Mesothelial cell of epicardium (in vitro differentiated cells): ENCODE measurements around the gene KREMEN2. TPM values are rescaled to one million over a fixed set of nuclear protein-coding genes. Genes with fewer than 3 reads are reported as not detected.

Source experiments
- DNase-seq, 2 experiments: peaks; one replicate each; pipeline ENCODE4 v3.0.0; 2021; ENCODE audit warnings: low spot score in 2 of 2; ENCODE audit not compliant: unreplicated experiment in 2 of 2
- H3K27ac Mint-ChIP-seq: 2 replicates; pipeline ENCODE4 v1.8.0; 2021; ENCODE audit warnings: mixed read lengths
- H3K27me3 Mint-ChIP-seq: 2 replicates; pipeline ENCODE4 v1.8.0; 2021; ENCODE audit warnings: low read depth, mixed read lengths
- H3K36me3 Mint-ChIP-seq: 2 replicates; pipeline ENCODE4 v1.8.0; 2021; ENCODE audit warnings: mixed read lengths
- H3K4me1 Mint-ChIP-seq: 2 replicates; pipeline ENCODE4 v1.8.0; 2021; ENCODE audit warnings: mixed read lengths
- H3K4me3 Mint-ChIP-seq: 2 replicates; pipeline ENCODE4 v1.8.0; 2021; ENCODE audit warnings: mild to moderate bottlenecking, moderate library complexity, mixed read lengths
- H3K9me3 Mint-ChIP-seq: 2 replicates; pipeline ENCODE4 v1.8.0; 2021; ENCODE audit warnings: mixed read lengths
- total RNA-seq: library from RNA; stranded (reverse); gene quantifications from 3 replicates; pipeline ENCODE4 v1.2.1, GENCODE V29; 2021
- TF ChIP-seq, protein P1 (sequence below): fragments of 200-600 bp; sonication (generic); IDR thresholded peaks from one replicate; pipeline ENCODE4 v1.5.0; 2021; ENCODE audit warnings: antibody characterized with exemption; ENCODE audit not compliant: unreplicated experiment

KREMEN2 gene
- total RNA-seq, 1 donor from 2014 or later = 29.1 TPM

DNA sequence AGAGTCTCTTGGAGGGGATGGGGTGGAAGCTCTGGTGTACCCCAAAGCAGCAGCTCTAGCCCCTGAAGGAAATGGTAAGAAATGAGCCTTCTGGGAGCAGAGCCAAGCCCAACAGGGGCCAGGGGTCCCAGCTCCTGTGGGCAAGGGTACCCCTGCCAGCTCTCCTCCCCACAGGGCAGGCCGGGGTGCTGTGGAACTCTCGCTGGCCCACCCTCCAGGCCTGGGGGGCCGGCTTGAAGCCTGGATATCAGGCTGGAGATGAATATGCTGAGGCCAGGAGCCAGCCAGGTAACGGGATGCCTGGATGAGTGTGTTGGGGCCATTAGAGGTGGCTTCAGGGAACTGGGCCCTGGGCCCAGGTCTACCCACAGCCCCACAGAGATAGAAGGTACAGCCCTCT lies 36.5 kb downstream of the KREMEN2 start:
- no peaks in the 10 kb centered on the region for H3K36me3 Mint-ChIP-seq
- H3K9me3 Mint-ChIP-seq = no peaks in the 10 kb centered on the region
- TF ChIP-seq, protein P1, sequence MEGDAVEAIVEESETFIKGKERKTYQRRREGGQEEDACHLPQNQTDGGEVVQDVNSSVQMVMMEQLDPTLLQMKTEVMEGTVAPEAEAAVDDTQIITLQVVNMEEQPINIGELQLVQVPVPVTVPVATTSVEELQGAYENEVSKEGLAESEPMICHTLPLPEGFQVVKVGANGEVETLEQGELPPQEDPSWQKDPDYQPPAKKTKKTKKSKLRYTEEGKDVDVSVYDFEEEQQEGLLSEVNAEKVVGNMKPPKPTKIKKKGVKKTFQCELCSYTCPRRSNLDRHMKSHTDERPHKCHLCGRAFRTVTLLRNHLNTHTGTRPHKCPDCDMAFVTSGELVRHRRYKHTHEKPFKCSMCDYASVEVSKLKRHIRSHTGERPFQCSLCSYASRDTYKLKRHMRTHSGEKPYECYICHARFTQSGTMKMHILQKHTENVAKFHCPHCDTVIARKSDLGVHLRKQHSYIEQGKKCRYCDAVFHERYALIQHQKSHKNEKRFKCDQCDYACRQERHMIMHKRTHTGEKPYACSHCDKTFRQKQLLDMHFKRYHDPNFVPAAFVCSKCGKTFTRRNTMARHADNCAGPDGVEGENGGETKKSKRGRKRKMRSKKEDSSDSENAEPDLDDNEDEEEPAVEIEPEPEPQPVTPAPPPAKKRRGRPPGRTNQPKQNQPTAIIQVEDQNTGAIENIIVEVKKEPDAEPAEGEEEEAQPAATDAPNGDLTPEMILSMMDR = no peak
- peaks cover 4% of the 10 kb centered on the region for H3K4me1 Mint-ChIP-seq
- H3K4me3 Mint-ChIP-seq = no peak overlapping the region
- H3K27me3 Mint-ChIP-seq = peaks cover 14% of the 10 kb centered on the region
- no peak for DNase-seq
- H3K27ac Mint-ChIP-seq = no peak overlapping the region

DNA sequence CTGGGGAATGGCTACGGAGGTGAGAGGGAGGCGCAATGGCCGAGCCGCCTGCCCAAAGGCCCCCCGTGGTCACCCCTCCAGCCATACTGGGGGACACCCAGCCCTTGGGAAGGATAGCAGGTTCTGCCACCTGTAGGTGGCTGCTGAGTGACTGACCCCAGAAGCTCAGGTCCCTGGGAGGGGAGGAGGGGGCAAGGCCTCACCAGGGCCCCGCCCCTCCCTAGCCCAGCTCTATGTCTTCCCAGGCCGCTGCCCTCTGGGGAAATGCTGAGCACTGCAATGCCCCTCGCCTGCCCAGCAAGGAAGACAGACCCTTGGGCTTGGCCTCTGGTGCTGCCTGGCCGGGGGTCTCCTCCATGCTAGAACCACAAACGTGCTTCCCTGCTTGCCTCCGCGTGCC lies 37.2 kb downstream of the KREMEN2 start:
- no peak overlapping the region for H3K27ac Mint-ChIP-seq
- no peak overlapping the region for H3K4me3 Mint-ChIP-seq
- peaks cover 7% of the 10 kb centered on the region for H3K4me1 Mint-ChIP-seq
- DNase-seq = no peak
- no peaks in the 10 kb centered on the region for H3K9me3 Mint-ChIP-seq
- TF ChIP-seq, protein P1 = no peak
- no peaks in the 10 kb centered on the region for H3K36me3 Mint-ChIP-seq
- H3K27me3 Mint-ChIP-seq = peaks cover 20% of the 10 kb centered on the region

DNA sequence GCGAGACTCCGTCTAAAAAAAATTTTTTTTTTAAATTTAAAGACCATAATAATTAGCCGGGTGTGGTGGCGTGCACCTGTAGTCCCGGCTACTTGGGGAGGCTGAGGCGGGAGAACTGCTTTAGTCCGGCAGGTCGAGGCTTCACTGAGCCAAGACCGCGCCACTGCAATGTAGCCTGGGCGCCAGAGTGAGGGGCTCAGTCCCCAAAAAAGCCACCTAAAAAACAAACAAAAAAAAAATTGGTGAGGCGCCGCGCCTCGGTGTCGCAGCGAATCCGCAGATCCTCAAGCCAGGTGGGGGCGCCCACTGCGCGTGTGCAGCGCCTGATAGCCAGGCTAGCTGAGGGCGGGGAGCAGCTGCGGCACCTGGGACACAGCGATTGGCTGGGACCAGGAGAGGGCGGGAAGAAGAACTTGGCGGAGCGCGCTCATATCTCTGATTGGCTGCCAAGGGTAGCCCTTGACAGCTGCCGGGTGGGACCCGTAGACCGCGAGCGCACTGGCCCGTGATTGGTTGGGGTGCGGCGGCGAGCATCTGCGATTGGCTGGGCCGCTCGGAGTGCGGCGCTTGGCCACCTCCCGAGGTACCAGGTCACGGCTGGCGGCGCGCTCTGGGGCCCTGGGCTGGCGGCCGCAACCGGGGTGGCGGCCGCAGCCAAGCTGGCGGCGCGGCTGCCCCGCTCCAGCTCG lies 39.7 kb downstream of the KREMEN2 start:
- TF ChIP-seq, protein P1 = peak; percentile 37
- DNase-seq = peak; percentile 93 to 94
- H3K4me1 Mint-ChIP-seq = peaks cover 31% of the 10 kb centered on the region
- H3K9me3 Mint-ChIP-seq = no peaks in the 10 kb centered on the region
- H3K4me3 Mint-ChIP-seq = peak overlapping the region; percentile 61
- peaks cover 43% of the 10 kb centered on the region for H3K27me3 Mint-ChIP-seq
- no peaks in the 10 kb centered on the region for H3K36me3 Mint-ChIP-seq
- no peak overlapping the region for H3K27ac Mint-ChIP-seq

DNA sequence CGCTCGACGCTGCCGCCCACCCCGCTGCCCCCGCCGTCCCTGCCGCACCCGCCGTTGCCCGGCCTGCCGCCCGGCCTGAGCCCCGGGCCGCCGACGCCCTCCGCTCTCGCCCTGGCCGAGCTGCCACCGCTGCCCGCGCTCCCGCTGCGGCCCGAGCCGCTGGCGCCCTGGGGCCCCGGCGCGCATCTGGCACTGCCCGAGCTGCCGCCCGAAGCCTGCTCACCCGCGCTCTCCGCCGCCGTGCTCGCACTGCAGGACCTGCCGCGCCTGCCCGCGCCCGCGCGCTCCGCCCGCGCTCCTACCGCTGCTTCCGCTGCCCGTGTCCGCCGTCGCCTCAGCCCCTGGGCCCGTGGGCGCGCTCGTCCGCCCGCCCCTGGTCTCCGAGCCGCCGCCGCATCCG lies 40.2 kb downstream of the KREMEN2 start:
- H3K4me1 Mint-ChIP-seq = peaks cover 36% of the 10 kb centered on the region
- no peak overlapping the region for H3K4me3 Mint-ChIP-seq
- H3K36me3 Mint-ChIP-seq = no peaks in the 10 kb centered on the region
- no peak for DNase-seq
- H3K9me3 Mint-ChIP-seq = no peaks in the 10 kb centered on the region
- peaks cover 46% of the 10 kb centered on the region for H3K27me3 Mint-ChIP-seq
- TF ChIP-seq, protein P1 = no peak
- H3K27ac Mint-ChIP-seq = no peak overlapping the region

DNA sequence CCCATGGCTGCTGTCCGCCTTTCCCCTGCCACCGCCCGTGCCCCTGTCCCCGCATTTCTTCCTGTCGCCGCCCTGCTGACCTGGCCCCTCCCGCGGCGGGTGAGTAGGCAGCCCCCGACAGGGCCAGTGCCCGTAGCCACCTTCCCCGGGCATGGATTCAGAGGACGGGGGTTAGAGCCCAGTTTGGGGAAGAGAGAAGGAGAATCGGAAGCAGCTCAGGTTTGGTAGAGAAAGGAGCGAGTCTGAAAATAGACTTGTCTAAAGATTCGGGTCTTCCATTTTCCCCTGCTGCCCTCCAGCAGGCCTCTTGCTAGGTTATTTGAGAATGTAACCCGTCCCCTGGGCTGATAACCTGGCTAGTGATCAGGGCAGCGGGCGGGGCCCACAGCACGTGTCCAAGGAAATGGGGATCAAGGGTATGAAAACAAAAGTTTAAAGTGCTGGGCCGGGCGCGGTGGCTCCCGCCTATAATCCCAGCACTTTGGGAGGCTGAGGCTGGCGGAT lies 40.8 kb downstream of the KREMEN2 start:
- Mint-ChIP-seq H3K36me3 (no peaks in the 10 kb centered on the region), H3K4me1 (peaks cover 41% of the 10 kb centered on the region), H3K27ac (peak overlapping the region; percentile 92), H3K9me3 (no peaks in the 10 kb centered on the region), H3K4me3 (peak overlapping the region; percentile 72), H3K27me3 (peaks cover 49% of the 10 kb centered on the region)
- DNase-seq = no peak
- TF ChIP-seq, protein P1 = no peak
